ENCODE measurements around the gene VPS37C. TPM values are rescaled to one million over a fixed set of nuclear protein-coding genes. Genes with fewer than 3 reads are reported as not detected.

Gene VPS37C
- total RNA-seq, 1 experiment from 2014 or later = 29.0 TPM

DNA sequence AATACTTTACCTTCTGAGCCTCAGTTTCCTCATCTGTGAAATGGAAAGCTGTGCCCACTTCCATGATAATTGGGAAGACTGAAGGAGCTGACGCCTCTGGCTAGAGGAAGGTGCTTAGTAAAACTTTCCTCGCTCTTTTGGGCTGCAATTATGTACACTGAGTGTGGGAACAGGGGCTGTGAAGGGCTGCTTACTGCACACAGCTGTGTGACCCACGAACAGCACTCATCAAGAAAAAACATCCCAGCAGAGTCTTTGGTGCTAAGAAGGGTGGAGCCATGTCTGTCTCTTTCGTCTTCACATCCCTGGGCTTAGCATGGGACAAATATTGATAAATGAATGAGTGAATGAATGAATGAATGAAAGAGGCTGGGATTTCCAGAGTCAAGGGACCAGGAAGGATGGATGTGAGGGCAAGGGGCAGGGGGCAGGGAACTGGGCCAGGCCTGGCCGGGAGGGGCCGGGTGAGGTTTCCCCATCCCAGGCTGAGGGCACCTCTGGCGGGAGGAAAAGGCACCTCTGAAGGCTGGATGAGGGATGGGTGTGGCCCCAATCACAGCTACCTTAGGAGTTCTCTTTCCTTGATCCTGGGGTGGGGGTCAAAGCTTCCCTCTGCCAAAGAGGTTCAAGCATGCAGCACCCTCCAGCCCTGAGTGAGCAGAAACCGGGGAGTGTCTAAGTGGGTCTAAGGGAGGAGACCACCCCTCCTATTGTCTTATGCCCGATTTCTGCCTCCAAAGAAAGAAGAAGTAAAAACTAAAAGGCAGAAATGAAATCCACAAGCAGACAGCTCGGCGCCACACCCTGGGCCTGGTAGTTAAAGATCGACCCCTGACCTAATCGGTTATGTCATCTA is 68.1 kb downstream of the VPS37C start:
- no TSS peak for BruUV-seq (replicated peaks)
- no peaks in the 10 kb centered on the region for H3K9me2 ChIP-seq (ENCODE audit: insufficient read depth)
- ChIA-PET POLR2A (ENCODE audit: unreplicated experiment) (no interaction called here), CTCF (no interaction called here)
- no peaks in the 10 kb centered on the region for H3F3A ChIP-seq (ENCODE audit: insufficient read depth, low read depth)
- no peaks in the 10 kb centered on the region for H3K79me2 ChIP-seq (ENCODE audit: low read depth)
- H3K27ac ChIP-seq = no peak overlapping the region
- no peak overlapping the region for H3K4me2 ChIP-seq
- H3K27me3 ChIP-seq (ENCODE audit: insufficient read depth, low read depth) = no peaks in the 10 kb centered on the region; the same call in 1 of the 2 replicates
- TF ChIP-seq EZH2 (IDR thresholded peaks at IDR 0.05; ENCODE audit: low read depth) (no peak), CTCF (conservative IDR thresholded peaks at IDR 0.05) (no peak)
- no peaks in the 10 kb centered on the region for H4K20me1 ChIP-seq (ENCODE audit: insufficient read depth)
- intact Hi-C loops (cut with micrococcal nuclease; ENCODE audit: unreplicated experiment) = no loop called here
- H2AFZ ChIP-seq = no peak overlapping the region
- H3K9me3 ChIP-seq (ENCODE audit: insufficient read depth, low read depth) = no peaks in the 10 kb centered on the region
- no peaks in the 10 kb centered on the region for H3K4me1 ChIP-seq (replicated peaks; ENCODE audit: insufficient read depth)
- no peak for DNase-seq
- no peak overlapping the region for H3K4me3 ChIP-seq
- H3K36me3 ChIP-seq (ENCODE audit: low read depth) = no peaks in the 10 kb centered on the region

DNA sequence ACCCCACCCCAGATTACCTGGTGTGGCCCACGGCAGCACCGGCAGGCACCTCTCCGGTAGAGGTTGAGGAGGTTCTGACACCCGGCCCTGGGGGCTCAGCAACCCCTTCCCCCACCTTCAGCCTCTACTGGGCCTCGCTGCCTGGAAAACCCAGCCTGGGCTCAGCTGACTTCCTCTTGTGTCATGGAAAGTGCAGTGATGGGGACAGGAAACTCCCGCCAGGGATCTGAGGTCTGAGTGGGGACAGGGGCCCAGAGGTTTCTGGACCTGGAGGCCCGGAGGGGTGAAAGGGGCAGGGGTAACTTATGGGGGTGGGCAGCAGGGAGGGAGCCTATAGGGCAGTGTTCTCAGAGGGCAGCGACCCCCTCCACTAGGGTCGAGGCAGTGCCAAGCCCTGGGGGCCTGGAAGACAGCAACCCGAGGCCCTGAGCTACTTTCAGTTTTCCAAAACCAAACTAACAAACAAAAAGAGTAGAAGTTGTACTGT is 68.9 kb downstream of the VPS37C start:
- intact Hi-C loops (cut with micrococcal nuclease; ENCODE audit: unreplicated experiment) = no loop called here
- POLR2A ChIA-PET (ENCODE audit: unreplicated experiment) = no interaction called here

More for the DNA sequence above, 68.9 kb downstream of the VPS37C start:
- CTCF ChIA-PET = no interaction called here
- no peaks in the 10 kb centered on the region for H4K20me1 ChIP-seq (ENCODE audit: insufficient read depth)
- no peaks in the 10 kb centered on the region for H3K9me3 ChIP-seq (ENCODE audit: insufficient read depth, low read depth)
- H3K4me2 ChIP-seq = no peak overlapping the region
- H3K79me2 ChIP-seq (ENCODE audit: low read depth) = no peaks in the 10 kb centered on the region
- no peak for DNase-seq
- no peaks in the 10 kb centered on the region for H3K9me2 ChIP-seq (ENCODE audit: insufficient read depth)
- BruUV-seq (replicated peaks) = no TSS peak
- no peak overlapping the region for H3K27ac ChIP-seq
- H3K36me3 ChIP-seq (ENCODE audit: low read depth) = no peaks in the 10 kb centered on the region
- H3K27me3 ChIP-seq (ENCODE audit: insufficient read depth, low read depth) = no peaks in the 10 kb centered on the region; the same call in 1 of the 2 replicates
- H3K4me3 ChIP-seq = no peak overlapping the region
- no peaks in the 10 kb centered on the region for H3F3A ChIP-seq (ENCODE audit: insufficient read depth, low read depth)
- H2AFZ ChIP-seq = no peak overlapping the region
- H3K4me1 ChIP-seq (replicated peaks; ENCODE audit: insufficient read depth) = no peaks in the 10 kb centered on the region
- TF ChIP-seq EZH2 (IDR thresholded peaks at IDR 0.05; ENCODE audit: low read depth) (no peak), CTCF (conservative IDR thresholded peaks at IDR 0.05) (no peak)

Data from PC-9 (cell line).